Measurements from ENCODE around the gene DSCAML1.

DSCAML1 gene

DNA sequence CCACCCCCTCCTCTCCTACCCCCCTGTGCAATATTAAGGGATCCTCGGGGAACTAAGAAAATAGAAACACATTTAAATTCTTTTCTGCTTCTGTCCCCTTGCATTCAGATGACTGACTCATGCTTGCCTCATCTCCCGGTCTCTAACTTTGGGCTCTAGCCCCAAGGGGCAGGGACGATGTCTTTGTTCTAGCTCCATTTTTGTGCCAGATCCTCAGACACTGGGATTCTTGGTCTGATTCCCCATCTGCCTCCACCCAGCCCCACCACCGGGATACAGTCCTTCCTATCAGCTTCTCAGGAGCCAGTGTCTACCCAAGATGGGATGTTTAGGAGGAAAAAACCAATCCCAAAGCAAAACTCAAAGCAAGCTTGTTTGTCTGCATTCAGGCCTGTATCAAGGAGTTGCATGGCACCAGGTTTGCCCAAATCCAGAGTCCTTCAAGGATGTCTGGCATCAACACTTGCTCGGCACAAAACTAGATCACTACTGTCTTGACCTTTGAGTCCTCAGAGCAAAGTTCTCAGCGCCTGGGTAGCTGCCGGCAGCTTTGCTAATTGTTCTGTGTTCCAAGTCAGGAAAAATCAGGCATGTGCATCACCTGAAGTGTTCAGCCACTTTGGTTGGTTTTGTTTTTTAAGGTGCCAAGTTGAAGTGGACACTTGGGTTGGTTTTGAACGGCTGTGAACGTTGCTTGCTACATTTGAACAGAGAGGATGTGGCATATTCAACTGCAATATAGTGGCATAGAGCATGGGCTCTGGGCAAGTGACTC lies 212.8 kb downstream of the DSCAML1 start:
- no peak for DNase-seq (ENCODE audit: low spot score)

DNA sequence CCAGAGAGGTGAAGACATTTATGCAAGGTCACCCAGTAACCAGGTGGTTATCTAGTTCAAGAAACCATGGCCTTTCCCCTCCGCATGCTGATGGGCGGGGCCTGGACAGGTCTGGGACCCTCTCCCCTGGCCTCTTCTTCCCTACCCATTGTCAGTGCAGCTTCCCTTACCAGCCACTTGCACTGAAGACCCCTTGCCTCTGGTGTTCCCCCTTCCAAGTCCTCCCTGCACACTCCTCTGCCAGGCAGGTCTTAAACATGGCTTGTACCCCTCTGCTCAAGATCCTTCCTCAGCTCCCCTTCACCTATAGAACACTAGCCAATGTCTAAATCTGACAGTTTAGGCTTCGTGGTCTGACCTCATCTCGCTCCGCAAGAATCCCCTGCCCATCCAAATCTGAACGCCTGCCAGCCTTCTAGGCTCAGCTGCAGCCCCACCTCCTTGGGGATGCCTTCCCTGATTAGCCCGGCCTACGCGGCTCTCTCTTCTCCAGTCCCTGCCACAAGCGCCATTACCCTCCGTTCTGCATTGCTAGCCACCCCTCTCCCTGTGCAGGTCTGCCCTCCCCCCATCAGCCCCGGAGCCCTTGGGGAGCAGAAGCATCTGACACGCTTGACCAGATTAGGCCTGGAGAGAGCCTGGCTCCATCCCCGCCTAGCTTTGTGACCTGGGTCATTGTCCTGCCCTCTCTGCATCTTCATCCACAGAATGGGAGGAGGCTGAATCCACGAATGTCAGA lies 213.8 kb downstream of the DSCAML1 start:
- peak; percentile 75 for DNase-seq (ENCODE audit: low spot score)

DNA sequence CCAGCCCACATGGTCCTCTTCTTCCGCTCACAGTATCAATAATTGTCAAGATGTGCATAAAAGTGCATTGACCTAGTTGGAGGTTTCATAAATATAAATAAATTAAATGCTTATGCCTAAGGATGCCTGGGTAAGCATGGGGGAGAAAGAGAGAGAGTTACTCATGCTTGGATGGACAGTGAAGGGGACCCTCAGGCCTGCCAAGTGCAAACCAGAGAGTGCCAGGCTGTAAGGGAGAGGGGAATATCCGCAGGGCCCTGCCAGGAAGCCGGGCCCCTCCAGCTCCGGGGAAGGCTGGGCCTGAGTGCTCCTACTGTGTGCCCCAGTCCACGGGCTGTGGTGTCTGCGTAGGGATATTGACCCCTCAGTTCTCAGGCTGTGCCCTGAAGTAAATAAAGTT lies 214.6 kb downstream of the DSCAML1 start:
- no peak for DNase-seq (ENCODE audit: low spot score)

DNA sequence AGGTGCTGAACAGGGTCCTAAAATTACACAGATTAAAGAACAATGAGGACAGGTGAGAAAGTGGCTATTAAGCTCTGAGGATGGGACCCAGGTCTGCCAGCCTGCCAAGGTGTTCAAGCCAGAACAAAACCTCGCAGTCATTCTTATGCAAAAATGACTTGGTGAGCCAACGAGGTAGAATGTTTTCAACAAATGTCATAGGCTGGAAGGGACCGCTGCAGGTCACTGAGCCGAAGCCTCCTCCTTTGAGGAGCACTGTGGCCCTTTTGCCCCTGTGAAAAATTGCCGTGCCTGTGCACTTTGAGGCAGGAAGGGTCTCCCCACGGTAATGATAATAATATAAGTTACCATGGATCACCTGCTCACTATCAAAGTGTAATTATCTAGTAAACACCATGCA lies 216.2 kb downstream of the DSCAML1 start:
- DNase-seq (ENCODE audit: low spot score) = no peak

DNA sequence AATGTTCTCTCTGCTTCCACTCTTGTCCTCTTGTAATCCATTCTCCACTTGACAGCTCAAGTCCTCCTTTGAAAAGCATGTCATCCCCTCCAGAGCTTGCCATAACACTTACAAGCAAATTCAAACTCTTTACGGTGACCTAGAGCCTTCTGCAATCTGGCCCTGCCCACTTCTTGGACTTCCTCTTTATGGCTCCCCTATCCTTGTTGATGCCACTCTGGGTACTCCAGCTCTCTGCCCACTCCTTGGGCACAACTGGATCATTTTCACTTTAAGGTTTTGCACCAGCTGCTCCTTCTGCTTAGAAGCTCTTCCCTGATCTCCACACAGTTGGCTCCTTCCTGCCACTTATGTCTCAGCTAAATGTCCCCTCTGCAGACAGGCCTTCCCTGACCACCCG lies 217.9 kb downstream of the DSCAML1 start:
- DNase-seq (ENCODE audit: low spot score) = no peak

DNA sequence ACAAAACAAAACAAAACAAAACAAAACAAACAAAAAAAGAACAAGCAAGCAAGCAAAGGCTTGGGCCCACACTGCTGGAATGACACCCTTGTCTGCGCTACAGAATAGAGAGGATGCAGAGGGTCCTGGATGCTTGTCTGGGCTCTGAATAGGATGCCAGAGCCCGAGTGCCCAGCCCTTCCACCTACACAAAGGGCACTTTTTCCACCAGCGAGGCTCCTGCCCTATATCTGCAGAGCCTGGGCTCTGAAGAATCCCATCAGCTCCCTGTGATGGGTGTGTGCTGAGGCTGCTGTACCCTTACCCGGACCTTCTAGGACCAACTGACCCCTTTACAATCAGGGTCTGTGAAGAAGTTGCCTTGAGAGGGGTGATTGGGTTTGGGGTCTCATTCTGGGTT lies 221.2 kb downstream of the DSCAML1 start:
- DNase-seq (ENCODE audit: low spot score) = no peak

DNA sequence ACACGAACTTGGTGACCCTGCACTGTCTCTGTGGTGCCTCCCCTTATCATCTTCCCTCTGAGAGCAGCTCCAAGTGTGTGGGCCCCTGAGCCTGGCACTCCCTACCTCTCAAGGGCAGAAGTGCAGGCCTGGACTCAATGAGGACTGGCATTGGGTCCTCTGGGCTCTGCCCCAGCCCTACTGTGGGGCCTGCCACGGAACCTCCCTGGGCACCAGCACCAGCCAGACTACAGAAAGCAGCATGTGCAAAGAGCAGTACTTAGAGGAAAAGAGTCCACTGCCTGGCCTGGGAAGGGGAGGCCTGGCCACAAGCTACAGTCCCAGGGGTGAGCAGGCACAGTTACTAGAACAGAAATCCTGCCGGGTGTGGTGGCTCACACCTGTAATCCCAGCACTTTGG lies 222.5 kb downstream of the DSCAML1 start:
- DNase-seq (ENCODE audit: low spot score) = no peak

DNA sequence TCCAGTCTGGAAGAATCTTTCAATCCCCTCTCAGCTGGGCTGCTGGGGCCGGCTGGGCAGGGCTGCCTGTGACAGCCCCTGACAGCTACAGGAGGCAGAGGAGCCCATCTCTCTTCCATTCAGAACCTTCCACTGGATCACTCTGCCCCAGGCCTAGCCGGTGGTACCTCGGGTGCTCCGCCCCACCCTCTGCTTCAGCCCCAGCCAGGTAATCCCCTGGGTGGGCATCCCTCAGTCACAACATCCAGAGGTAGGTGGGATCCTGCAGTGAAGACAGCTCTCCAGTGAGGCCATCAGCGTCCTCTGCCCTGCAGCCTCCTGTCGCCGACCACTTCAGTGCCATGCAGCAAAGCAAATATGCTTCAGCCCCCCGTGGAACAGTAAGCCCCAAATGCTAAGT lies 223.7 kb downstream of the DSCAML1 start:
- DNase-seq (ENCODE audit: low spot score) = no peak

DNA sequence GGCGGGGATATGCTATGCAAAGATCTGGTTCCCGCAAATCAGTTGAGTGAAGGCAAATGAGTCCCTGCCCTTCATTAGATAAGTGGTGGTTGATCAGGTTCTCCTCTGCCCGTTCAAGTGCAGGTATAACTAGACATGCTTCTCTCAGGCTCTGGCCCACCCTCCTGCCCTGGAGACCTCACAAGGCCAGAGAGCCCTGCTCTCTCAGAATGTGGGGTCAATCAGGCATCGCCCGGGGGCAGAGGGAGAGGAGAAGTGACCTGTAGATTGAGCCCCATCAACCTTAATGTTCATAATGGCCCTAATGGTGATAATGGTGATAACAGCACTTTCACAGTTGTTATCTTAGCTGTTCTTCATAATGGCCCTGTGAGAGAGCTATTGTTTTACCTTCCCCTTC lies 224.3 kb downstream of the DSCAML1 start:
- no peak for DNase-seq (ENCODE audit: low spot score)

DNA sequence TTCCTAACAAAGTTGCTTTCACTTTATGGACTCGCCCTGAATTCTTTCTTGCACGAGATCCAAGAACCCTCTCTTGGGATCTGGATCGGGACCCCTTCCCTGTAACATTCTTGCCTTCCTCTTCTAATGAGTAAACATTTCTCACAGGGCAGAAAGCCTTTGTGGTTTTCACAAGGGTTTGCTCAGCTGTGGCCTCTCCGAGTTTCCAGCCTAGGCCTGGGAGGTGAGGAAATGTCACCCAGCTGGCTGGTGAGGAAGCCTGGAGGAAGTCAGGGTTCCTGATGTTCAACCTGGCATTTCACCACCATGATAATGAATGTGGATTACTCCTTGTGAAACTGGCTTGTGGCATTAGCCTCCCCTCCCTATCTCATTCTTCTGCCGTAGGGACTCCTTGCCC lies 224.9 kb downstream of the DSCAML1 start:
- no peak for DNase-seq (ENCODE audit: low spot score)

DNA sequence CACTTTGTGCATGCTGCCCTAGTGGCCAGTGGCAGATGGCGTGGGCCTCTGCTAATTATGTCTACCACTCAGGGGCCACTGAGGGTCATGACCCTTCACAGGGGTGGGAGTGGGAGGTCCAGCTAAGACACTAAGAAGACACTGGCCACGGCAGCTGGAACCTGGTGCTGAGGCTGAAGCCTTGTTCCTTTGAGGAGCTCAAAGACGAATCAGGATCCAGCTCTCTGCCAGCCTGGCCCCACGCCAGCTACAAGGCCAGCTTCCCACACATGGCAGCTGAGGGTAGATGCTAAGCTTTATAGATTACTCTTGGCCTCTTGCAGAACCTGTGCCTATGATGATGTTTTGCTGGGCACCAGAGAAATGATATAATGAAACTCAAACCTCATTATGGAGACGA lies 226.3 kb downstream of the DSCAML1 start:
- no peak for DNase-seq (ENCODE audit: low spot score)

DNA sequence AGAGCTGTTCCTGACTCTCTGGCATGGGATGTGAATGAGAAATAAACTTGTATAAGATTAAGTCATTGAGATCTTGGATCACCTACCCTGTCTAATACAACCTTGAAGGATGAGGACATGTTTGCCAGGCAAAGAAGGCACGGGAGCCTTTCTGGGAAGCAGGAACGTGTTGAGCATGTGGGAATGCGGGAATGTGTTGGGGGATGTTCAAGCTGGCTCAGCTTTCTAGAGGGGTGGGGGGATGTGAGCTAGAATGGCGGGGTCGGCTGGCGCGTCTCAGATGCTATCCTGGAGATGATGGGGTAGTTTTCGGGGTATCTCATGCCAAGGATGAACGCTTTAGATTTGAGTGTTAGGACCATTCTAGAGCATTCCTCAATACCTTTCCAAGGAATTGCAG lies 227.1 kb downstream of the DSCAML1 start:
- no peak for DNase-seq (ENCODE audit: low spot score)

DNA sequence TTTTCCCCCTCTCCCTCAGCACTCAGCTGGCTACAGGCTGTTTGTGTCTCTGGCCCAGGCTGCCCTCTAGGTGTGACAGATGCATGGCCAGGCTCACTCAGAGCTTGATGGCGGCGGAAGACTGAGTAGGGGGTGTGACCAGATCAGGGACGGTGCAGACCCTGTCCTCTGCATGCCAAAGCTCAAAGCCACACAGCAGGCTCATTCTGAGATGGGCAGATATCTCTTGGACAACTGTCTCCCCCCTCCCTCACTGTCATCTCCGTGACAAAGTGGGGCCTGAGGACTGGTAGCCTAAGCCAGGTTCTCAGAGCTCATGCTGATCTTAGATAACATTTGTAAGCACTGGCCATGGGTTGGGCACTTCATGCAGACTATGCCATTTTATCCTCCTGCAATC lies 231.3 kb downstream of the DSCAML1 start:
- DNase-seq (ENCODE audit: low spot score) = no peak

DNA sequence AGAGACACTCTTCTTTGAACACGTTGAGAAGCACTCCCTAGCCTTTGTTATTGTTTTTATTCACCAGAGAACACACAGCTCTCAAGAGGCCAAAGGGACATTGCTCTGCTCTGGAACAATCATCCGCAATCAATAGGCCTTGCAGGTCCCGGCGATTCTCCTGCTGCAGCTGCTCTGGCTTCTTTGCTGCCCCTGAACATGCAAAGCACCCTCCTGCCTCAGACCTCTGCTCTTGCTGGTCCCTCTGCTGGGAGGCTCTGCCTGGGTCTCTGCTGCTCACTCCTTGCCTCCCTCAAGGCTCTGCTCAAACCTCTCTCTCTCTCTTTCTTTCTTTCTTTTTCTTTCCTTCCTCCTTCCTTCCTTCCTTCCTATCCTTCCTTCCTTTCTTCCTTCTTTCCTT lies 232.7 kb downstream of the DSCAML1 start:
- DNase-seq (ENCODE audit: low spot score) = no peak

DNA sequence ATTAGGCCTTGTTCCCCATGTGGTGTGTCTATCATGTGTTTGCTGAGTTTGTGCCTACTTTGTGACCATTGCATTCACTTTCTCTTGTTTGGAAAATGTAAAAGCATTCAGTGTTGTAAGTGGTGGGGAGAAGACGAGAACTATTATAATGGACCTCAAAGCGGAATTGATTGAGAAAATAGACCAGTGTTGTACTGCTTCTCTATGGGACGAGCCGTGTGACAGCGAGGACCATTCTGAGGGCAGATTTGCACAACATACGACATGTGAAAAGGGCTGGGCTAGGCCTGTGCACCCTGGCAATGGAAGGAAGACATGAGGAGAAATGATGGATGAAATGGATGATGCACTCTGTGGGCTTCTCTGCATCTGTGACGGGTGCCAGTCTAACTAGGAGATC lies 233.5 kb downstream of the DSCAML1 start:
- DNase-seq (ENCODE audit: low spot score) = no peak

DNA sequence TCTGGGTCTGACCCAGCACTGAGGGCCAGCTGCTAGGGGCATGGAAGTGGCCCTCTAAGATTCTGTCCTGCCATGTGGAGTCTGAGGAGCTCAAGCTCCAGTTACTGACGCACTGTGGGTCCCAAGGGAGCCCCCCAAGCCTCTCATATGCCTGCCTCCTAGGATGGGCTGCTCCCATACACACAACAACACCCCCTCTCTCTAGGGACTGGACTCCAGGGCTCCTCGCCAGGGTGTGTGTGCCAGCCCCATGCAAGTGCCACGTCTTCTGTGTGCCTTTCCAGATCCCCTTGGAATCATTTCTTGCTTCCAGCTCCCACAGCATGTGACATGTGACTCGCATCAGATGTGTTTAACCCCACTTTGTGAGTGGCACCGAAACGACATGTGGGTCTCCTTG lies 234.9 kb downstream of the DSCAML1 start:
- no peak for DNase-seq (ENCODE audit: low spot score)

DNA sequence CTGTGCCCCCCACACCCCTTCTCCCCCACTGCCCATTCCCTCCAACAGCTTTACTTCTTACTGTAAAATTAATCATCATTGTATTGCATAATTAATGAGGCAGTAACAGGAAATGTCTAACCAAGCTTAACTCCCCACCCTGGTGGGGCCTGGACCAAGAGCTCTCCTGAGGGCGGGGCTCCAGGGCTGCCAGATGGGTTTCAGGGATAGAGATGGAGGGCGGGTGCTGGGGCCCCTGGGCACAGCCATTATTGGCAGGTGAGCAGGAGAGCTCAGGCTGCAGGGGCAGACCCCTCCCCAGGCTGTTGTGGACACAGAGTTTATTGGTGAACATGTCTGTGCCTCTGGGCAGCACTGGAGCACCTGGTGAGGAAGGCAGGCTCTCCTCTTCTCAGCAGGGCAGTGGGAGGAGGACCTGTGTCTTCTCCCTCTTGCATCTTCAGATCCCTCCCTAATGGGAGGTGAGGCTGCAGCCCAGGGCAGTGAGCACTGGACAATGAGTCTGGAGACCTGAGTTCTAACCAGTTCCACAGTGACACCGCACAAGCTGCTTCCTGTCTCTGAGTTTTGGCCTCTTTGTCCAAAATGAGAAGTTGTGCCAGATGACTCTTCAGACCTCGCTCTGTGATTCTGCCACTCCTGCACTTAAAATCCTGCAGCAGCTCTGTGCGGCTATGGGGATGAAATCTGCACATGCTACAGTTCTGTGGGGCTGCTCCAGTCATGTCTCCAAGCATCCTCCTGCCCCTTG lies 236.1 kb downstream of the DSCAML1 start:
- DNase-seq (ENCODE audit: low spot score) = no peak

DNA sequence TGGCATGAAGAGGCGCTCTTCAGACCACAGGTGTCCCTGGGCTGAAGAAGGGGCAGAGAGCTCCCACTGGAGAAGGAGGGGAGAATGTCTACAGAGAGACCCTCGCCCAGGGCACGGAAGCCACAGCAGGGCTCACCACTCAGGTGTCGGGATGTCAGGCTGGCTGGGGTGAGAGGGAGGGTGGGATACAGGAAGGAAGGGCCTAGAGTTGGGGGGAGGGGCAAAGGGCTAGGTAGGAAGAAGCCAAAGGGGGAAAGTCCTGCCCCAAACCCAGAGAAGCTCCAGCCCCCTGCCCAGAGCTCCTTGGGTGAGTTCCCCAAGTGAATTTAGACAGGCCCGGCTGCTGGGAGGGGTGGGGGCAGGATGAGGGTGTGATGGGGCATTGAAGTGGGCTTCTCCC lies 237.3 kb downstream of the DSCAML1 start:
- DNase-seq (ENCODE audit: low spot score) = no peak

DNA sequence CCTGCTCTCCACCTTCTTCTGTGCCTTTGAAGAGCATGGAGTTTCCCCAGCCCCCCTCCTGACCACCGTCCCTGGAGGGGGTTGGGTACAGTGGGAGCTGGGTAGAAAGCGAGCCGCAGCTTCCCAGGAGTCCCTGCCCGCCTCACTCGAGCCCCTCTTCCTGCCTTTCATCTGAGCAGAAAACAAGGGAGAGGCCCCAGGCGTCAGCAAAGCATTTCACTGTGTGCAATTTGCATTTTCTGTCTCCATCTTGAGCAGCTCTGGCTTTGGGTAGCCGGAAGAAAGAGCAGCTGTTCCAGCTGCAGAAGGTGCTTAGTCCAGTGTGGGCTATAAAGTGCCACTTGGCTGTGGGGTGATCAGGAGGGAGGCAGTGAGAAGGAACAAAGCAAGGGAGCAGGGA lies 239.7 kb downstream of the DSCAML1 start:
- DNase-seq (ENCODE audit: low spot score) = no peak

DNA sequence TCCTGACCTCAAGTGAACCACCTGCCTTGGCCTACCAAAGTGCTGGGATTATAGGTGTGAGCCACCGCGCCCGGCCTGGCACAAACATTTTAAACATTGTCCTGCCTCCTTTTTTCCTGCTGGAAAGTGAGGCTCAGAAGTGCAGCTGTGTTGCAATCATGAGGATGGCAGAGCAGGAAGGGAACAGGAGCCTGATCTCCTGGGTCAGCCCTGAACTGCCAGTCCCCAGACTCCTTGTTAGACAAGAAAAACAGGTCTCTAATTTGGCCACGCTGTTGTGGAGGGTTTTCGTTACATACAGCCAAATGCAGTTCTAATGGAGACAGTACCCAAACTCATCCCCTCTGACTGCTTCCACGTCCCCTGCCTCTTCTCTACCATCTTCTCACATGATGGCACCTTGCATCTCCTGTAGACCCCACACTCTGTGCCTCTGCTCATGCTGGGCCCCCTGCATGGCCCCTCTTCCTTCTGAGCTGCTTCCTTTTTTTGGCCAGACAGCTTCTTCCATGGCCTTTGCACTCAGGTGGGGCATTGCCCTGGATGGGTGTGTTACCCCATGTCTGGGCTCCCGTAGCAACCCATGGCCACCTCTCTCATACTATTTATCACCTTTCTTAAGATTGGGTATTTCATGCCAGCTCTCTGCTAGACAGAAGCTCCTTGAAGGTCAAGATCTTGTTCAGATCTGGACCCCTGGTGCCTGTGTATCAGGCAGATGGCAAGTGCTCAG lies 242.2 kb downstream of the DSCAML1 start:
- no peak for DNase-seq (ENCODE audit: low spot score)

DNA sequence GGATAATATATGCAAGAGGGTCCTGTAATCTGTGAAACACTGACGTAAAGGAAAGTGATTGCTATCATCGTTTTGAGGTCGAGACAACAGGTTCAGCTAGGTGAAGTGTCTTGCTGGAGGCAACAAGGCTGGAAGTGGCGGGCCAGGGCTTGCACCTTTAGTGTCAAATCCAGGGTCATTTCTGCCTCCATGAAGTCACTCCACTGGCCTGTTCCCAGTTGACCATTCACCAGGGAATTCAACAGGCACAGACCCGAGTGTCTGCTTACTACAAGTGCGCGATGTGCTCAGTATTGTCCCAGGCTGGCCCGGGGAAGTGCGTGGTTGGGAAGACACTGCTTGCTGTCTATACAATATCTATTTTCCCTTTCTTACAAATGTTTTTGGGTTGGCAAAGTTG lies 244.4 kb downstream of the DSCAML1 start:
- no peak for DNase-seq (ENCODE audit: low spot score)

DNA sequence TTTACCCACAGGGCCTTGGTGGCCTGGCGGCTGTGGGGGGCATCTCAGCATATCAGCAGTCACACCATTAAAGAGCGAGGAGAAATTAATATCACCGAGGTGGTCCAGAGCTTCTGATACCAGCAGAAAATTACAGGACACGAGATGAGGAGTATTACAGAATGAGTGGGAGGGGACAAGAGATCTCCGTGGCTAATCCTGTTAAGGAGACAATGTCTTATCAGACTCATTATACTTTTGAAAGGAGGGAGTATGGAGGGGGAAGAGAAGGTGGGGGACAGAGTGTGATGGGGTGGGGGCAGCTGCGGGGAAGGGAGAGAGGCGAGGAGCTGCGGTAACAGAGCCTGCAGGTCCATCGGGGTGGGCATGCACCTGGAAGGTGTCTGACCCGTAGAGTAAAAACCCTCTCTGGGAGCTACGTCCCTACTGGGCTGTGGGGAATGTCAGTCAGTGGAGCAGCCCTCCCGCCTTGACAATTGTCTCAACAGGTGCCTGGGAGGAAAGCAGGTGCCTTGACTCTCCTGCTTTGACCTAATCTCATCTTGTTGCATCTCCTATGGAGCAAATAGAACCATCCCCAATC lies 245.2 kb downstream of the DSCAML1 start:
- DNase-seq (ENCODE audit: low spot score) = no peak

Measured in globus pallidus (tissue), 1 donor.